ENCODE data around the gene SH2D1A.

SH2D1A gene

GRCh38 chrX:124421898-124422655 lies 75.7 kb downstream of the SH2D1A start:
- DNase-seq (ENCODE audit: low spot score), result no peak
